ENCODE measurements around the gene LHX3. TPM values are rescaled to one million over a fixed set of nuclear protein-coding genes. Genes with fewer than 3 reads are reported as not detected.

LHX3 gene
- total RNA-seq, 1 experiment from 2014 or later, result not detected

DNA sequence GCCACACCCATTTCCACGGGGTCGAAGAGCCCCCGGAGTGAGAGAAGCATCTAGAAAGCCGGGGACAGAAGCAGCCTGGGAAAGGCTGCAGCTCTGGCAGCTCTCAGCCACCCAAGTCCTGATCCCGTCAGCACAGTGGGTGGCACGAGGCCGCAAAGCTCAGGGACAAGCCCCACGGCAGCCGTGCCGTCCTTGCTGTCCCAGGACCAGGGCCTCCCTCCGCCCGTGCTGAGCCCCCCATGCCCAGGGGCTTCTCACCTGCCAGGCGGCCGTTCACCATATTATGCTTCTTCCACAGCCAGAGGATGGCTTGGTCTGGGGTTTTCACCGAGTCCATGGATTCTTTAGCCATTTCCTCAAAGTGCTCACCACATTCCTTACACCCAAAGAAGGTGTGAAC, 6.1 kb upstream of the LHX3 start:
- no peak for DNase-seq
- no peaks in the 10 kb centered on the region for H3K9me2 ChIP-seq (replicated peaks; ENCODE audit: low read length)
- TF ChIP-seq EZH2phosphoT487 (IDR thresholded peaks at IDR 0.05; ENCODE audit: borderline replicate concordance, low read length), result no peak
- TF ChIP-seq, protein P1, sequence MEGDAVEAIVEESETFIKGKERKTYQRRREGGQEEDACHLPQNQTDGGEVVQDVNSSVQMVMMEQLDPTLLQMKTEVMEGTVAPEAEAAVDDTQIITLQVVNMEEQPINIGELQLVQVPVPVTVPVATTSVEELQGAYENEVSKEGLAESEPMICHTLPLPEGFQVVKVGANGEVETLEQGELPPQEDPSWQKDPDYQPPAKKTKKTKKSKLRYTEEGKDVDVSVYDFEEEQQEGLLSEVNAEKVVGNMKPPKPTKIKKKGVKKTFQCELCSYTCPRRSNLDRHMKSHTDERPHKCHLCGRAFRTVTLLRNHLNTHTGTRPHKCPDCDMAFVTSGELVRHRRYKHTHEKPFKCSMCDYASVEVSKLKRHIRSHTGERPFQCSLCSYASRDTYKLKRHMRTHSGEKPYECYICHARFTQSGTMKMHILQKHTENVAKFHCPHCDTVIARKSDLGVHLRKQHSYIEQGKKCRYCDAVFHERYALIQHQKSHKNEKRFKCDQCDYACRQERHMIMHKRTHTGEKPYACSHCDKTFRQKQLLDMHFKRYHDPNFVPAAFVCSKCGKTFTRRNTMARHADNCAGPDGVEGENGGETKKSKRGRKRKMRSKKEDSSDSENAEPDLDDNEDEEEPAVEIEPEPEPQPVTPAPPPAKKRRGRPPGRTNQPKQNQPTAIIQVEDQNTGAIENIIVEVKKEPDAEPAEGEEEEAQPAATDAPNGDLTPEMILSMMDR (conservative IDR thresholded peaks at IDR 0.05; ENCODE audit: low read depth, low read length), result no peak
- TF ChIP-seq EZH2 (IDR thresholded peaks at IDR 0.05; ENCODE audit: low read length, unreplicated experiment), result no peak
- H3K4me3 ChIP-seq (ENCODE audit: low read length), result no peak overlapping the region
- no peaks in the 10 kb centered on the region for H3K27me3 ChIP-seq (ENCODE audit: low read length)
- ATAC-seq, result no peak
- no peaks in the 10 kb centered on the region for H4K20me1 ChIP-seq (ENCODE audit: low read length)
- H3K36me3 ChIP-seq (ENCODE audit: low read depth, low read length), result peaks cover 23% of the 10 kb centered on the region
- intact Hi-C loops (cut with micrococcal nuclease), result no loop called here
- CTCF ChIA-PET, result interaction anchor here (0.7 kb wide), 1 partner anchor 50 kb away, joined by 3 read pairs; no protein-coding TSS in a partner anchor
- H3K9ac ChIP-seq (ENCODE audit: low read length), result no peak overlapping the region
- no peaks in the 10 kb centered on the region for H3F3A ChIP-seq (ENCODE audit: low read length, unreplicated experiment)
- no peak overlapping the region for H3K27ac ChIP-seq (ENCODE audit: low read length)
- no peak overlapping the region for H2AFZ ChIP-seq (ENCODE audit: low read length)
- H3K9me3 ChIP-seq (ENCODE audit: low read length), result no peaks in the 10 kb centered on the region
- no TSS peak for BruUV-seq (replicated peaks)
- no peaks in the 10 kb centered on the region for H3K79me2 ChIP-seq (ENCODE audit: low read length)
- no peaks in the 10 kb centered on the region for H3K4me1 ChIP-seq (ENCODE audit: insufficient read depth, low read length)
- no peak overlapping the region for H3K4me2 ChIP-seq (ENCODE audit: low read length)
- POLR2A ChIA-PET (ENCODE audit: unreplicated experiment), result no interaction called here

DNA sequence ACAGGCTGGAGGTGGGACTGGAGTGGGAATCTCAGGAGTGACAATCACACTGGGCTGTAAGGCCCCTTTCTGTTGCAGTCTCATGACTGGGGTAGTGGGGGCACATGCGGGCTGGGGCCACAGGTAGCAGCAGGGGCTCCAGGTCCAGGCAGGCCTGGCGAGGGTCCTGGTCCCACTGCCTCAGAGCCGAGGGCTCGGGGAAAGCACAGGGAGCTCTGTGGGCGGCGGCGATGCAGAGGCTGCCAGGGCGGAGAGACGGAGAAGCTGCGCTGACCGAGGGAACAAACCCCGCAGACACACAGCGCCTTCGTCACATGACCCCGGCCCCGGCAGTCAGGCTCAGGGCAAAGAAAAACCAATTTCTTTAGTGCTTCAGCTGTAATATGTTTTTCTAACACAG, 5.3 kb upstream of the LHX3 start:
- no peak for DNase-seq
- no peak overlapping the region for H2AFZ ChIP-seq (ENCODE audit: low read length)
- no peaks in the 10 kb centered on the region for H3K4me1 ChIP-seq (ENCODE audit: insufficient read depth, low read length)
- no peaks in the 10 kb centered on the region for H3F3A ChIP-seq (ENCODE audit: low read length, unreplicated experiment)
- H3K27me3 ChIP-seq (ENCODE audit: low read length), result no peaks in the 10 kb centered on the region
- ChIA-PET POLR2A (ENCODE audit: unreplicated experiment) (no interaction called here), CTCF (no interaction called here)
- H3K9me3 ChIP-seq (ENCODE audit: low read length), result no peaks in the 10 kb centered on the region
- intact Hi-C loops (cut with micrococcal nuclease), result no loop called here
- H3K4me2 ChIP-seq (ENCODE audit: low read length), result no peak overlapping the region
- BruUV-seq (replicated peaks), result no TSS peak
- no peak overlapping the region for H3K9ac ChIP-seq (ENCODE audit: low read length)
- TF ChIP-seq, protein P1 (conservative IDR thresholded peaks at IDR 0.05; ENCODE audit: low read depth, low read length), result no peak
- TF ChIP-seq EZH2phosphoT487 (IDR thresholded peaks at IDR 0.05; ENCODE audit: borderline replicate concordance, low read length) (no peak), EZH2 (IDR thresholded peaks at IDR 0.05; ENCODE audit: low read length, unreplicated experiment) (no peak)
- H3K4me3 ChIP-seq (ENCODE audit: low read length), result no peak overlapping the region
- H3K79me2 ChIP-seq (ENCODE audit: low read length), result no peaks in the 10 kb centered on the region
- H3K27ac ChIP-seq (ENCODE audit: low read length), result no peak overlapping the region
- ATAC-seq, result no peak
- H3K9me2 ChIP-seq (replicated peaks; ENCODE audit: low read length), result no peaks in the 10 kb centered on the region
- no peaks in the 10 kb centered on the region for H4K20me1 ChIP-seq (ENCODE audit: low read length)
- peaks cover 18% of the 10 kb centered on the region for H3K36me3 ChIP-seq (ENCODE audit: low read depth, low read length)

DNA sequence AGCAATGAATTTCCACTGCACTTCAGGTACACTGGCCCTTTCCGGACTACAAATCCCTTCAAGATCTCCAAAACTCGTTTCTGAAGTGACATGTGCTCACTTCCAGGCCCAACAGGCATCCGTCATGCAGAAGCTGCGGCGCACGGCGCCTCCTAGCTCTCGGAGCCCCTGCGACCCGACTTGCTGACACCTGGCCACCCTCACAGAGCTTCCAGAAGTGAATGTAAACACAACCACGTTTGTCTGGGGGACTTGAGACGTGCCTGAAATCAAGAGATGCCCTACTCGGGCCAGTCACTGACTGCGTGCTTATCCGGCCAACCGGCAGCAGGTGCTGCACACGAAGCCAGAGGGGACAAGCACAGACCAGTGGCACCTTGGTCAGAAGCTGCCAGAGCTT, 4.9 kb upstream of the LHX3 start:
- H3F3A ChIP-seq (ENCODE audit: low read length, unreplicated experiment), result no peaks in the 10 kb centered on the region
- CTCF ChIA-PET, result no interaction called here
- intact Hi-C loops (cut with micrococcal nuclease), result no loop called here
- no peaks in the 10 kb centered on the region for H4K20me1 ChIP-seq (ENCODE audit: low read length)
- DNase-seq (no peak), ATAC-seq (no peak)
- no peaks in the 10 kb centered on the region for H3K9me2 ChIP-seq (replicated peaks; ENCODE audit: low read length)
- no peak overlapping the region for H3K9ac ChIP-seq (ENCODE audit: low read length)
- H3K4me3 ChIP-seq (ENCODE audit: low read length), result no peak overlapping the region
- H2AFZ ChIP-seq (ENCODE audit: low read length), result no peak overlapping the region
- no TSS peak for BruUV-seq (replicated peaks)
- TF ChIP-seq EZH2phosphoT487 (IDR thresholded peaks at IDR 0.05; ENCODE audit: borderline replicate concordance, low read length), result no peak
- TF ChIP-seq, protein P1 (conservative IDR thresholded peaks at IDR 0.05; ENCODE audit: low read depth, low read length), result no peak
- TF ChIP-seq EZH2 (IDR thresholded peaks at IDR 0.05; ENCODE audit: low read length, unreplicated experiment), result no peak
- H3K79me2 ChIP-seq (ENCODE audit: low read length), result no peaks in the 10 kb centered on the region
- H3K4me2 ChIP-seq (ENCODE audit: low read length), result no peak overlapping the region
- peaks cover 13% of the 10 kb centered on the region for H3K36me3 ChIP-seq (ENCODE audit: low read depth, low read length)
- no peaks in the 10 kb centered on the region for H3K9me3 ChIP-seq (ENCODE audit: low read length)
- no peaks in the 10 kb centered on the region for H3K27me3 ChIP-seq (ENCODE audit: low read length)
- no peak overlapping the region for H3K27ac ChIP-seq (ENCODE audit: low read length)
- H3K4me1 ChIP-seq (ENCODE audit: insufficient read depth, low read length), result no peaks in the 10 kb centered on the region
- POLR2A ChIA-PET (ENCODE audit: unreplicated experiment), result no interaction called here
